ENCODE data around the gene VEZT.
"Not testable (repeated sequence)": the region's sequence is repeated elsewhere in the genome, so short reads cannot be mapped to it uniquely, and the experiment has no call there.

GRCh38 chr12:95196875-95197569 is 20.6 kb upstream of the VEZT start:
- TF ChIP-seq CTCF (IDR thresholded peaks at IDR 0.05; ENCODE audit: insufficient read depth, low read length); REST (IDR thresholded peaks at IDR 0.05; ENCODE audit: insufficient replicate concordance, low read depth): not testable (repeated sequence)
